Measurements from ENCODE around the gene FAM107A.

Gene FAM107A

DNA sequence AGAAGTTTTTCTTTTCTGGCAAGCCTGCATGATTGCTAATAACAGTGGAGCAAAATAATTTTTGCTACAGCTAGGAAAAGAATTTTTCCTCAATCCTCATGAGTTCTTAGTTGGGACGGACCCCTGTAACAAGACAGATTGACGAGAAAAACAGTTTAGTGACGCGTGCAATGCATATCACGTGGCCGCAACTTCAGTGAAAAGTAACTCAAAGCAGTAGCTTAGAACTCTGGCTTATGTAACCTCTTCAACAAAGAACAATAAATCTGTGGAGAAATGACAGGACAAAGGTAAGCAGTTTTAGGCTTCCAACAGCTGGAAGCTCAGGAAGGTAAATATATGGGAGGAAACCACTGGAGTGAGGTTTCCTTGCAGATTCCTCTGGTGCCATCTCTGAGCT, 19.7 kb downstream of the FAM107A start:
- TF ChIP-seq SPI1 (IDR thresholded peaks at IDR 0.05; ENCODE audit: borderline replicate concordance, low read depth): no peak
- no peak for TF ChIP-seq GABPA (IDR thresholded peaks at IDR 0.05; ENCODE audit: low read depth)
- no peak for TF ChIP-seq POLR2AphosphoS5 (IDR thresholded peaks at IDR 0.05; ENCODE audit: low read depth)
- TF ChIP-seq REST (IDR thresholded peaks at IDR 0.05; ENCODE audit: insufficient replicate concordance, low read depth): no peak
- TF ChIP-seq, protein P1, sequence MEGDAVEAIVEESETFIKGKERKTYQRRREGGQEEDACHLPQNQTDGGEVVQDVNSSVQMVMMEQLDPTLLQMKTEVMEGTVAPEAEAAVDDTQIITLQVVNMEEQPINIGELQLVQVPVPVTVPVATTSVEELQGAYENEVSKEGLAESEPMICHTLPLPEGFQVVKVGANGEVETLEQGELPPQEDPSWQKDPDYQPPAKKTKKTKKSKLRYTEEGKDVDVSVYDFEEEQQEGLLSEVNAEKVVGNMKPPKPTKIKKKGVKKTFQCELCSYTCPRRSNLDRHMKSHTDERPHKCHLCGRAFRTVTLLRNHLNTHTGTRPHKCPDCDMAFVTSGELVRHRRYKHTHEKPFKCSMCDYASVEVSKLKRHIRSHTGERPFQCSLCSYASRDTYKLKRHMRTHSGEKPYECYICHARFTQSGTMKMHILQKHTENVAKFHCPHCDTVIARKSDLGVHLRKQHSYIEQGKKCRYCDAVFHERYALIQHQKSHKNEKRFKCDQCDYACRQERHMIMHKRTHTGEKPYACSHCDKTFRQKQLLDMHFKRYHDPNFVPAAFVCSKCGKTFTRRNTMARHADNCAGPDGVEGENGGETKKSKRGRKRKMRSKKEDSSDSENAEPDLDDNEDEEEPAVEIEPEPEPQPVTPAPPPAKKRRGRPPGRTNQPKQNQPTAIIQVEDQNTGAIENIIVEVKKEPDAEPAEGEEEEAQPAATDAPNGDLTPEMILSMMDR (IDR thresholded peaks at IDR 0.05; ENCODE audit: insufficient read depth, low read length): no peak
- no peak for DNase-seq (ENCODE audit: low read depth in 1 of 2, low spot score in 1 of 2)
- Histone ChIP-seq H3K27ac (replicated peaks) (no peak overlapping the region), H3K27me3 (ENCODE audit: insufficient read depth, poor library complexity, severe bottlenecking) (no peaks in the 10 kb centered on the region), H3K4me3 (replicated peaks; ENCODE audit: insufficient read depth, low read length) (no peak overlapping the region)

- no peak for DNase-seq (ENCODE audit: low read depth in 1 of 2, low spot score in 1 of 2)
These were observed 20.4 kb downstream of the FAM107A start for GRCh38 chr3:58556761-58557221.

DNA sequence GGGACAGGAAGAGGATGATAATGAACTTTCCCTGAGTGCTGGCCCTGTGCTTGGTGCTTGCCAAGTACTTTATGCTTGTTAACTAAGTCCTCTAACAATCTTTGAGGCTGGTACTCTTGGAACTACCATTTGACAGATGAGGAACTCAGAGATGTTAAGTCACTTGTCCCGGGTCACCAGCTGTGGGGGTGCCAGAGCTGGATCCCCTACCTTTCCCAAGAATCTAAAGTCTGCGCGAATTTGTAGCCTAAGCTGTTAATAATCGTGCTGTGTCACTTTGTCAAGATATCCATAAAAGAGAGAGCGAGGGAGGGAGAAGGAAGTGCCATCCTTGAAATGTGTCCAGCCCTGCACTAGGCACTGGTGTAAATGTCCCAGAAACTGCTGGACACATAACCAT, 21.2 kb downstream of the FAM107A start:
- Histone ChIP-seq H3K27ac (replicated peaks) (no peak overlapping the region), H3K4me3 (replicated peaks; ENCODE audit: insufficient read depth, low read length) (no peak overlapping the region), H3K27me3 (ENCODE audit: insufficient read depth, poor library complexity, severe bottlenecking) (no peaks in the 10 kb centered on the region)
- DNase-seq (ENCODE audit: low read depth in 1 of 2, low spot score in 1 of 2): no peak
- no peak for TF ChIP-seq SPI1 (IDR thresholded peaks at IDR 0.05; ENCODE audit: borderline replicate concordance, low read depth)
- no peak for TF ChIP-seq REST (IDR thresholded peaks at IDR 0.05; ENCODE audit: insufficient replicate concordance, low read depth)
- no peak for TF ChIP-seq GABPA (IDR thresholded peaks at IDR 0.05; ENCODE audit: low read depth)
- TF ChIP-seq, protein P1 (IDR thresholded peaks at IDR 0.05; ENCODE audit: insufficient read depth, low read length): no peak
- no peak for TF ChIP-seq POLR2AphosphoS5 (IDR thresholded peaks at IDR 0.05; ENCODE audit: low read depth)

More at GRCh38 chr3:58556761-58557221, 20.4 kb downstream of the FAM107A start:
- Histone ChIP-seq H3K27ac (replicated peaks) (no peak overlapping the region), H3K4me3 (replicated peaks; ENCODE audit: insufficient read depth, low read length) (no peak overlapping the region), H3K27me3 (ENCODE audit: insufficient read depth, poor library complexity, severe bottlenecking) (no peaks in the 10 kb centered on the region)
- TF ChIP-seq SPI1 (IDR thresholded peaks at IDR 0.05; ENCODE audit: borderline replicate concordance, low read depth): no peak
- TF ChIP-seq GABPA (IDR thresholded peaks at IDR 0.05; ENCODE audit: low read depth): no peak
- no peak for TF ChIP-seq POLR2AphosphoS5 (IDR thresholded peaks at IDR 0.05; ENCODE audit: low read depth)

- Histone ChIP-seq H3K4me3 (replicated peaks; ENCODE audit: insufficient read depth, low read length) (no peak overlapping the region), H3K27me3 (ENCODE audit: insufficient read depth, poor library complexity, severe bottlenecking) (no peaks in the 10 kb centered on the region), H3K27ac (replicated peaks) (no peak overlapping the region)
- TF ChIP-seq POLR2AphosphoS5 (IDR thresholded peaks at IDR 0.05; ENCODE audit: low read depth): no peak
- no peak for TF ChIP-seq SPI1 (IDR thresholded peaks at IDR 0.05; ENCODE audit: borderline replicate concordance, low read depth)
- TF ChIP-seq REST (IDR thresholded peaks at IDR 0.05; ENCODE audit: insufficient replicate concordance, low read depth): no peak
- TF ChIP-seq GABPA (IDR thresholded peaks at IDR 0.05; ENCODE audit: low read depth): no peak
- TF ChIP-seq, protein P1 (IDR thresholded peaks at IDR 0.05; ENCODE audit: insufficient read depth, low read length): no peak
- no peak for DNase-seq (ENCODE audit: low read depth in 1 of 2, low spot score in 1 of 2)
These were observed 22.0 kb downstream of the FAM107A start for GRCh38 chr3:58555203-58555602.
